ENCODE results near the gene TOX2.

Gene TOX2

DNA sequence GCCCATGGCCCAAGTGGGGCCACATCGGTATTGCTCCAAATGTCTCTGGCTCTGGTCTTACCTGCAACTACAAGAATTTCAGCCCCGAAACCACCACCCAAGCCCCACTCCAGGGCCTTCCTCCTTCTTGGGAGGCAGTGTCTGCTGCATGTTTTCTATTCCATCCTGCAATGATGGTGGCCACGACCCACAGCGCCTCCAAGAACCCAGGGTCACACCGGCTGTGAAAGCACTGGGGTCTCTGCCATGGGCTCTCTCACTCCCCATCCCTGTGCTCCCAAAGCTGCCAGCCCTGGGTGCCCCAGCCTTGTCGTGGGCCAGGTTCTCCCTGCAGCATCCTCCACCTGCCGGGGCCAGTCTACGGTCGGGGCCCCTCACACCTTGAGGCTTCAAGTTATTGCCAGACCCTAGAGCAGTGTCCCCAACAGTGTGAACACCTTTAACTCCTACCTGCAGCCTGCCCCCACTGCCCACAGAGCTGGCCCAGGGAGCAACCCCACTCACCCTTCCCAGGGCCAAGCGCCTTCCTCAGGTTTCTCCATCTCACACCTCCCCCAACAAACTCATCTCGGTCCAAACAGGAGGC is 157.0 kb downstream of the TOX2 start:
- H3K27me3 ChIP-seq (ENCODE audit: insufficient read depth, poor library complexity, severe bottlenecking), result no peaks in the 10 kb centered on the region
- ATAC-seq (ENCODE audit: low read depth), result no peak
- TF ChIP-seq, protein P1, sequence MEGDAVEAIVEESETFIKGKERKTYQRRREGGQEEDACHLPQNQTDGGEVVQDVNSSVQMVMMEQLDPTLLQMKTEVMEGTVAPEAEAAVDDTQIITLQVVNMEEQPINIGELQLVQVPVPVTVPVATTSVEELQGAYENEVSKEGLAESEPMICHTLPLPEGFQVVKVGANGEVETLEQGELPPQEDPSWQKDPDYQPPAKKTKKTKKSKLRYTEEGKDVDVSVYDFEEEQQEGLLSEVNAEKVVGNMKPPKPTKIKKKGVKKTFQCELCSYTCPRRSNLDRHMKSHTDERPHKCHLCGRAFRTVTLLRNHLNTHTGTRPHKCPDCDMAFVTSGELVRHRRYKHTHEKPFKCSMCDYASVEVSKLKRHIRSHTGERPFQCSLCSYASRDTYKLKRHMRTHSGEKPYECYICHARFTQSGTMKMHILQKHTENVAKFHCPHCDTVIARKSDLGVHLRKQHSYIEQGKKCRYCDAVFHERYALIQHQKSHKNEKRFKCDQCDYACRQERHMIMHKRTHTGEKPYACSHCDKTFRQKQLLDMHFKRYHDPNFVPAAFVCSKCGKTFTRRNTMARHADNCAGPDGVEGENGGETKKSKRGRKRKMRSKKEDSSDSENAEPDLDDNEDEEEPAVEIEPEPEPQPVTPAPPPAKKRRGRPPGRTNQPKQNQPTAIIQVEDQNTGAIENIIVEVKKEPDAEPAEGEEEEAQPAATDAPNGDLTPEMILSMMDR (IDR thresholded peaks at IDR 0.05; ENCODE audit: poor library complexity, severe bottlenecking), result no peak
- DNase-seq (ENCODE audit: low spot score), result no peak
- no peaks in the 10 kb centered on the region for H3K9me3 ChIP-seq (ENCODE audit: severe bottlenecking)
- H3K4me1 ChIP-seq (ENCODE audit: insufficient read depth, poor library complexity, severe bottlenecking), result no peaks in the 10 kb centered on the region
- H3K4me3 ChIP-seq (ENCODE audit: severe bottlenecking), result no peak overlapping the region
- no peaks in the 10 kb centered on the region for H3K36me3 ChIP-seq (ENCODE audit: low read depth)
- H3K27ac ChIP-seq (ENCODE audit: poor library complexity, severe bottlenecking), result no peak overlapping the region

DNA sequence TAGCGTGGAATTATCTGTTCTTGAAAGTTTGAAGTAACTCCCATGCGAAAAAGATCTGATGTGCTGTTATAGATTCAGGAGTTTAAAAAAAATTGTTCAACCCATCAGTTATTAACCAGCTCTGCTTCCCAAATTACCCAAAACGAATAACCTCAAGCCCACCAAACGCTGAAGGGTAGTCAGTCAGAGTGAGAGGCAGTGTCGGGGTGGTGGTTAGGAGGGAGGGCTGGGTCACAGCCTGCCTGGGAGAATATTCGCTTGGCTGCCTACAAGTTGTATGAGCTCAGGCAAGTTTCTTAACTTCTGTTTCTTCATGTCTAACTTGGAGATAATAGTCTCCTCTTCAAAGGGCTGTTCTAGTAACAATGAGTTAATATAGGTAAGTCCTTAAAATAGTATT is 157.7 kb downstream of the TOX2 start:
- no peaks in the 10 kb centered on the region for H3K9me3 ChIP-seq (ENCODE audit: severe bottlenecking)
- no peaks in the 10 kb centered on the region for H3K4me1 ChIP-seq (ENCODE audit: insufficient read depth, poor library complexity, severe bottlenecking)
- DNase-seq (ENCODE audit: low spot score), result no peak
- no peak overlapping the region for H3K27ac ChIP-seq (ENCODE audit: poor library complexity, severe bottlenecking)
- TF ChIP-seq, protein P1 (IDR thresholded peaks at IDR 0.05; ENCODE audit: poor library complexity, severe bottlenecking), result no peak
- no peak overlapping the region for H3K4me3 ChIP-seq (ENCODE audit: severe bottlenecking)
- no peak for ATAC-seq (ENCODE audit: low read depth)
- no peaks in the 10 kb centered on the region for H3K27me3 ChIP-seq (ENCODE audit: insufficient read depth, poor library complexity, severe bottlenecking)
- H3K36me3 ChIP-seq (ENCODE audit: low read depth), result no peaks in the 10 kb centered on the region

DNA sequence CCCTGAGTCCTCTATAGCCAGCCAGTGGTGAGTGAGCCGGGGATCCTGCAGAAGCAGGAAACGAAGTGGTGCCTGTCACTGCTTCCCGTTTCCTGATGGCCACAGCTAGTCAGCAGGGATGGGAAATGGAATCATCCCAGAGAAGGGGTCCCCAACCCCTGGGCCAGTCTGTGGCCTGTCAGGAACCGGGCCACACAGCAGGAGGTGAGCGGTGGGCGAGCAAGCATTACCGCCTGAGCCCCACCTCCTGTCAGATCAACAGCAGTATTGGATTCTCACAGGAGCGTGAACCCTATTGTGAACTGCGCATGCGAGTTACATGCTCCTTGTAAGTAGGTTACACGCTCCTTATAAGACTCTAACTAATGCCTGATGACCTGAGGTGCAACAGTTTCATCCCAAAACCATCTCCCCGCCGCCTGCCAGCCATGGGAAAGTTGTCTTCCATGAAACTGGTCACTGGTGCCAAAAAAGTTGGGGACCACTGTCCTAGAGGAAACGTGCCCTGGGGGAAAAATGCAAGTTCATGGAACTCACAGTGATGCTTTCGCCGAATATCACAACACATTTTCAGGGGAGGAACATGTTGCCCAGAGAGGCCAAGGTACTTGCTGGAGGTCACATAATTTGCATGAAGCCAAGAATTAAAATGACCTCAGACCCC is 158.5 kb downstream of the TOX2 start:
- Histone ChIP-seq H3K27me3 (ENCODE audit: insufficient read depth, poor library complexity, severe bottlenecking) (no peaks in the 10 kb centered on the region), H3K36me3 (ENCODE audit: low read depth) (no peaks in the 10 kb centered on the region), H3K27ac (ENCODE audit: poor library complexity, severe bottlenecking) (no peak overlapping the region), H3K4me1 (ENCODE audit: insufficient read depth, poor library complexity, severe bottlenecking) (no peaks in the 10 kb centered on the region), H3K4me3 (ENCODE audit: severe bottlenecking) (no peak overlapping the region), H3K9me3 (ENCODE audit: severe bottlenecking) (no peaks in the 10 kb centered on the region)
- no peak for ATAC-seq (ENCODE audit: low read depth)
- TF ChIP-seq, protein P1 (IDR thresholded peaks at IDR 0.05; ENCODE audit: poor library complexity, severe bottlenecking), result no peak
- DNase-seq (ENCODE audit: low spot score), result no peak

DNA sequence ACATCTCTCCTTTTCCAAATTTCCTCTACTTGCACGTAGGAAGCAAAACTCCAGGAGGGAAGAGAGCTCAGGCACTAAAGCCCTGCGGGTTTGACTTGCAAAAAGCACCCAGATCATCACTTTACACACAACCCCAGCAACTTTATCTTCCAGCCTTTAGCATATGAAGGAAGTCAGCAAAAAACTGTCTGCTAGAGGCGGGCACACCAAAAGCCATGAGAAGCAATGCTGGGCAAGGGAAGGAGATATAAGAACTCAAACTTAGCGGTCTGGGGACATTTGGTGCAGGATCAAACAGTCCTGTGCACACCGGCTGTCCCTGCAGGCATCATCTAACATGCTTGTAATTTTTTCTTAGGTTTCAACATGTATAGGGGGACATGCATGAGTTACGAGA is 159.0 kb downstream of the TOX2 start:
- DNase-seq (ENCODE audit: low spot score) (no peak), ATAC-seq (ENCODE audit: low read depth) (no peak)
- Histone ChIP-seq H3K36me3 (ENCODE audit: low read depth) (no peaks in the 10 kb centered on the region), H3K4me1 (ENCODE audit: insufficient read depth, poor library complexity, severe bottlenecking) (no peaks in the 10 kb centered on the region), H3K9me3 (ENCODE audit: severe bottlenecking) (no peaks in the 10 kb centered on the region), H3K27ac (ENCODE audit: poor library complexity, severe bottlenecking) (no peak overlapping the region), H3K27me3 (ENCODE audit: insufficient read depth, poor library complexity, severe bottlenecking) (no peaks in the 10 kb centered on the region), H3K4me3 (ENCODE audit: severe bottlenecking) (no peak overlapping the region)
- TF ChIP-seq, protein P1 (IDR thresholded peaks at IDR 0.05; ENCODE audit: poor library complexity, severe bottlenecking), result no peak
